Measurements from ENCODE around the gene SEPTIN3.

DNA sequence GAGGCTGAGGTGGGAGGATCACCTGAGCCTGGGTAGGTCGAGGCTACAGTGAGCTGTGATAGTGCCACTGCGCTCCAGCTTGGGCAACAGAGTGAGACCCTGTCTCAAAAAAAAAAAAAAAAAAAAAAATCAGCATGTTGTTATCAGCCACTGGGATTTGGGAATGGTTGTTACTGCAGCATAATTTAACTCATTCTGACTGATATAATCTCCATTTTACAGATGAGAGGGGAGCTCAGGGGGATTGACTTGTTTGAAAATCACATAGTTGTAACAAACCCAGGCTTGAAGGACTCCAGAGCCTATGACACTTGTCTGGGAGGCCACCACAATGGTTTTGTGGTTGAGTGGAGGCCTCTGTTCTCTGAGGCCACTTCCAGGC is 3.0 kb upstream of the SEPTIN3 start:
- TF ChIP-seq, protein P1, sequence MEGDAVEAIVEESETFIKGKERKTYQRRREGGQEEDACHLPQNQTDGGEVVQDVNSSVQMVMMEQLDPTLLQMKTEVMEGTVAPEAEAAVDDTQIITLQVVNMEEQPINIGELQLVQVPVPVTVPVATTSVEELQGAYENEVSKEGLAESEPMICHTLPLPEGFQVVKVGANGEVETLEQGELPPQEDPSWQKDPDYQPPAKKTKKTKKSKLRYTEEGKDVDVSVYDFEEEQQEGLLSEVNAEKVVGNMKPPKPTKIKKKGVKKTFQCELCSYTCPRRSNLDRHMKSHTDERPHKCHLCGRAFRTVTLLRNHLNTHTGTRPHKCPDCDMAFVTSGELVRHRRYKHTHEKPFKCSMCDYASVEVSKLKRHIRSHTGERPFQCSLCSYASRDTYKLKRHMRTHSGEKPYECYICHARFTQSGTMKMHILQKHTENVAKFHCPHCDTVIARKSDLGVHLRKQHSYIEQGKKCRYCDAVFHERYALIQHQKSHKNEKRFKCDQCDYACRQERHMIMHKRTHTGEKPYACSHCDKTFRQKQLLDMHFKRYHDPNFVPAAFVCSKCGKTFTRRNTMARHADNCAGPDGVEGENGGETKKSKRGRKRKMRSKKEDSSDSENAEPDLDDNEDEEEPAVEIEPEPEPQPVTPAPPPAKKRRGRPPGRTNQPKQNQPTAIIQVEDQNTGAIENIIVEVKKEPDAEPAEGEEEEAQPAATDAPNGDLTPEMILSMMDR (IDR thresholded peaks at IDR 0.05; ENCODE audit: poor library complexity): no peak
- TF ChIP-seq EZH2 (IDR thresholded peaks at IDR 0.05; ENCODE audit: borderline replicate concordance) (no peak), EZH2phosphoT487 (IDR thresholded peaks at IDR 0.05; ENCODE audit: low read depth, severe bottlenecking, unreplicated experiment) (no peak)
